Measurements from ENCODE around the gene FOXJ2.

DNA sequence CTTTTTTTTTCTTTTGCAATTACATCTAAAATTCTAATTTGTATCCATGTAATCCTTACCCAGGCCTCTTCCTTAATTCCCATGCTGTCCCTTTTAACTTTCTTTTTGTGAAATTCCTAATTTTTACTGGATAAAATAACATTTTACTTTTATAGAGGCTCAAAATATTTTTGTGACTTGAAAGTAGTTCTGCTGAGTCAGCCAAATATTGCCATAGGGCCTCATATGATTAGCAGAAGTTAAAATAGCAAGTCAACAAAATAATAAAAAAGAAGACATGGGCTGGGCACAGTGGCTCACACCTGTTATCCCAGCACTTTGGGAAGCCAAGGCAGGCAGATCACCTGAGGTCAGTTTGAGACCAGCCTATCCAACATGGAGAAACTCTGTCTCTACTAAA, 31.6 kb downstream of the FOXJ2 start:
- TF ChIP-seq POLR2A (IDR thresholded peaks at IDR 0.05): no peak
- TF ChIP-seq, protein P1, sequence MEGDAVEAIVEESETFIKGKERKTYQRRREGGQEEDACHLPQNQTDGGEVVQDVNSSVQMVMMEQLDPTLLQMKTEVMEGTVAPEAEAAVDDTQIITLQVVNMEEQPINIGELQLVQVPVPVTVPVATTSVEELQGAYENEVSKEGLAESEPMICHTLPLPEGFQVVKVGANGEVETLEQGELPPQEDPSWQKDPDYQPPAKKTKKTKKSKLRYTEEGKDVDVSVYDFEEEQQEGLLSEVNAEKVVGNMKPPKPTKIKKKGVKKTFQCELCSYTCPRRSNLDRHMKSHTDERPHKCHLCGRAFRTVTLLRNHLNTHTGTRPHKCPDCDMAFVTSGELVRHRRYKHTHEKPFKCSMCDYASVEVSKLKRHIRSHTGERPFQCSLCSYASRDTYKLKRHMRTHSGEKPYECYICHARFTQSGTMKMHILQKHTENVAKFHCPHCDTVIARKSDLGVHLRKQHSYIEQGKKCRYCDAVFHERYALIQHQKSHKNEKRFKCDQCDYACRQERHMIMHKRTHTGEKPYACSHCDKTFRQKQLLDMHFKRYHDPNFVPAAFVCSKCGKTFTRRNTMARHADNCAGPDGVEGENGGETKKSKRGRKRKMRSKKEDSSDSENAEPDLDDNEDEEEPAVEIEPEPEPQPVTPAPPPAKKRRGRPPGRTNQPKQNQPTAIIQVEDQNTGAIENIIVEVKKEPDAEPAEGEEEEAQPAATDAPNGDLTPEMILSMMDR (IDR thresholded peaks at IDR 0.05): no peak

Measured in right lobe of liver (tissue), 4 donors.